ENCODE measurements around the gene CPSF4.

The CPSF4 gene

DNA sequence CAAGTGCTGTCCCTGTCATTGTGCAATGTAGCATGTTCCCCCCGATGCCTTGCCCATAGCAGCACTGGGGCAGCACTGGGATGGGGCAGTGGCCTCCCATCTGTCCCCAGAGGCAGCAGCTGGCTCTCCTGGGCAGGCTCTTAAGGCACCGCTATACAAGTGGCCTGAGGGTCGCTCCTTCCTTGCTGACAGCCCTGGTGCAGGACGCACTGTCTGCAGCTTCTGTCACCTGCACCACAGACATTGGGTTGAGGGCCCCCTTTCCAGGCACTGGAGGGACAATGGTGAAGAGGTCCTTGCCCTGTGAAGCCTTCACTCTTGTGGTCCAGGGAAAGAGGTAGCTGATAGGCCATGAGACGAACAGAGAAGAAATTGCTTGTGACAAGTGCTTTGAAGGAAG is 10.6 kb downstream of the CPSF4 start:
- no peak for DNase-seq

DNA sequence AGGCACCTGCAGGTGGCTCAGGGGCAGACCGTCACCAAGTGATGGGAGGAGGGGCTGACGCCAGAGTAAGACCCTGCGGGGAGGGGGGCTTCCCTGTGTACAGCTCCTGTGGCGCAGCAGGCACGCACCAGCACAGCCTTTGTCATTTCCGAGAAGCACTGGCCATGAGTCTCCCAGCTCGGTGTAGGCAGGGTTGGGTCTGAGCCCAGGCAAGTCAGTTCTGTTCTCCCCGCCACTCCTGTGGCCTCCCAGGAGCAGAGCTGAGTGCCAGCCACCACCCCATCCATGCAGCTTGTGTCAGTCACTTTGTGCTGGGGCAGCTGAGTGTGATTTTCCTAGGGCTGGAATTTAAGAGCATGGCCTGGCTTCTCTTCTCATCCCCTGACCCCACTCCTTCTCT is 13.2 kb downstream of the CPSF4 start:
- DNase-seq, result no peak

DNA sequence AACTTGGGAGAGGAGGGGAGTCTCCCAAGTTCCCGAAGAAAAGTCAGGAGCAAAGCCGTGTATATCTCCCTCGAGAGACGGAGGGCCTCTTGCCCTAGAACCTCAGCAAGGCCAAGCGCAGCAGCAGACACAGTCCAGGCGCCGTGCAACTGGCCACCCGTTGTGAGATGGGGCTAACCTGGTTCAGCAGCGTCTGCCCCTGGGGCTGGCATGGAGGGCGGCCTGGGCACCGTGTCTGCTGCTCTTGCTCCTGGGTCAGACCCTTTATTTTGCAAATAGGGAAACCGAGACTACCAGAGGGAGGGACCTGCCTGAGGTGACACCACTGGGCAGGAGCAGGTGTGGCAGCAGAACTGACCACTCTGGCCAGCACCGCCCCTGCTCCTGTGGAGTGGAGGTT is 13.8 kb downstream of the CPSF4 start:
- DNase-seq, result no peak

DNA sequence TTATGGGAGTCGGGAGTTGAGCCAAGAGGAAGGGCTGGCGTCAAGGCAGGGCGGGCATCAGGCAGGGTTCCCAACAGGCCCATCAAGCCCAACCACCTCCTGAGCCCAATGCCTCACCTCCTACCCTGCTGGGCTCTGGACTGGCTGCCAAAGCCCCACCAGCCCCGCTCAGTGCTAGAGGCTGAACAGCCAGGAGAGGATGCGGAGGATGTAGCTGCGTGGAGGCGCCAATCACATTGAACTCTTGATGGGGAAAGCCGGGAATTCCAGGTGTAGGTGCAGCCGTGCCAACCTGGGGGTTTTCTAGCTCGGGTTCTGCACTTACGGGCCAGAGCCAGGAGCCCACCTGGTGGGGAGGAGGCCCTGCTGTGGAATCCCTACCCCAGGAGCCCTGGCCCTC is 14.4 kb downstream of the CPSF4 start:
- no peak for DNase-seq

DNA sequence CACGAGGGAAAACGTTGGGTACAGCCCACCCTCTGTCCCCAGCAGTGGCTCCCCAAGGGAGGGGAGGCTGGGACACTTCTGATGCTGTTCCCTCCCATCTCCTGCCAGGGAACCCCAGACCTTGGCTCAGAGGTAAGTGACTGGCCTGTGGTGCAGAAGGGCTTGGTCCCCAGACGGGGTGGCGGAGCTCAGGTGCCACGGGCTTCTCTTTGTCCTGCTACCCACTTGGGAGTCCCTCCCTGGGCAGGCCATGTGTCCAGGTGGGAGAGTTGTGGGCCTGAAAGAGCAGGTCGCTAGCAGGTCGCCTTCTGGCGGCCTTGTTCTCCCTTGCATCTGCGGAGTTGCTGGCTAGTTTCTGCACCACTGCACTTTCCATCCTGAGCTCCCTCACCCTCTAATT is 17.1 kb downstream of the CPSF4 start:
- DNase-seq, result no peak

DNA sequence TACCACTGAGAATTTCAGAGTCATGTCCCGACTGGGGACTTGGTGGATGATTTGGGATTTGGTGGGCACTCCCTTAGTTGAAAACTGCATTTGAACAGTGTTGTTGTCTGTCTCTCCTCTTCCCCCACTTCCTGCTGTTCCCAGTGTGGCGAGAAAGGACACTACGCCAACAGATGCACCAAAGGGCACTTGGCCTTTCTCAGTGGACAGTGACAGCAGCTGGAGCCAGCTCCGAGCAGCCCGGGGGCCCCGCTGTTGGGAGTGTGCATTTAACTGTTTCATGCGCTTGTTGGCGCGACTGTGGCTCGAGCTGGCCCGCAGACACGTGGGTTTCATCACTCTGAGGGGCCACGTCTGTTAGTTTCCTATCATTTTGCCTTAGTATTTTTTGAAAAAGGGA is 17.5 kb downstream of the CPSF4 start:
- DNase-seq, result no peak

DNA sequence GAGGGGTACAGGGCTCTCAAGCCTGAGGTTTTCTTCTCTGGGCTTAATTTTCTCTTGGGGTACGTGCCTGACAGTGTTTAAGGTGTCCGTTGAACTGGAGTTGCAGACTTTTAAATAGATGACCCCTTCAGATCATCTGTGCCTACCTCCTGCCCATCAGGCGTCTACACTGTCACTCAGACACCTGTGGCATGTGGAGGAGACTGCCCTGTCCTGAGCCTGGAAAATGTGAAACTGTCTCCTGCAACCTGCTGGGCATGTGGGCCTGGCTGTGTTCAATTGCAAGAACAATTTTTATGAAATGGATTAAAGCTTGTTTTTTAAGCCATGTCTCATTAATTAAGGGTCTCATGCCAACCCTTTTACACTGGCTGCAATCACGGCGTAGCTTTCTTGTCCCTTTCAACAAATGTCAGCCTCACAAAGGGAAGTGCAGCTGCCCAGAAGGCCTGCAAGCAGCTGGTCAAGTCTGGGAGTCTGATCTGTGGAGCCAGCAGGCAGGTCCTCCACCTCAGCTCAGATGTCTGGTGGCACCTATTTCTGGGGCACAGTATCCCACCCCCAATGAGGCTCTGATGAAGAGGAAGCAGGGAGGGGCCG is 18.4 kb downstream of the CPSF4 start:
- no peak for DNase-seq

DNA sequence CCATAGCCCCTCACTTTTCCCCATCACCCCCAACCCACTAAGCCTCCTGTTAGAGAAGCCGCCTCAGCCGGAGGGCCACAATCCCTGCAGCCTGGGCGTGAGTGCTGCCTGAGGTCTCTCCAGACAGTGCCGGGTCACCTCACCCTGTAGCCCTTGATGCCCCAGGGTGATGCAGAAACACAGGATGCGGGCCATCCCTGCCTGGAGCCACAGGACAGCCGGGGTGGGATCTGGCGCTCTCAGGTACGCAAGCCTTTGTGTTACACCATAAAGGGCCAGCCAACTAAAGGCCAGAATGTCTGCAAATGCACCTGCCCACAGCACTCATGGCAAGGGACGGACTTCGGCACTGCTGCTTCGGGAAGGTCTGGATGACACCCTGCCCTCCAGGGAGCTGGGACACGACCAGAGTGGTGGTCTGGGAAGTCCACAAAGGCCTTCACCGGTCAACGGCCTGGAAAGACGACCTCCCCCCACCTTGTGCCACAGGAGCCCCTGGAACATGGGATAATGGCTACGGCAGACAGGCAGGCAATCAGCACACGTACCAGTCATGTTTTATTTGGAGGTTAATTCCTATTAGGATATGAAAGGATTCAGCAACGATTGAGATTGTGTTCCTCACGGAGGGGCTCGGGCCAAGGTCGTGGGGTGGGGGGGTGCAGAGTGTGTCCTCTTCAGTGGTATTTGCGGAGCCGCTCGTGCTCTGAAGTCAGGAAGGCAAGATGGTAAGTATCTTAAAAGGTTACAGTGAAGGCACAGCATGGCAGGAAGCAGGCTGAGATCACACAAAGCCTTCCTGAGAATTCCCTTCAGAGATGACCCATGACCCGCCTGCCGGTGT is 19.1 kb downstream of the CPSF4 start:
- no peak for DNase-seq

DNA sequence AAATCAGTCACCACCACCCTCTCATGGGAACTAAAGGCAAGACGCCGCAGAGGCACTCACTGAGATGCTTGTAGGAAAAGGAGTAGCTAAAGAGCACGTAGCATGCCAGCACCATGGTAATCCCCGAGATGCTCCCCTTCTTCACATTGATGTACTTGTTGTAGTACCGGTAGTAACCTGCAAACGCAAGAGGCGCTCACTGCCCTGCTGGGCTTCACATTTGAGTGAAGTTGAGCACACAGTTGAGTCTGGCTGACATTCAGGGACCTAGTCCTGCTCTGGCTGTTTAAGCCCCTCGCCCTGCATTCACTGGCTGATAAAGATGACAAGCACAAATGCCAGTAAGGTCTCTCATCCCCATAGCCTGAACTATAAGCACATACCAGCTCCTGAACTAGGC is 20.3 kb downstream of the CPSF4 start:
- DNase-seq, result peak; percentile 12

DNA sequence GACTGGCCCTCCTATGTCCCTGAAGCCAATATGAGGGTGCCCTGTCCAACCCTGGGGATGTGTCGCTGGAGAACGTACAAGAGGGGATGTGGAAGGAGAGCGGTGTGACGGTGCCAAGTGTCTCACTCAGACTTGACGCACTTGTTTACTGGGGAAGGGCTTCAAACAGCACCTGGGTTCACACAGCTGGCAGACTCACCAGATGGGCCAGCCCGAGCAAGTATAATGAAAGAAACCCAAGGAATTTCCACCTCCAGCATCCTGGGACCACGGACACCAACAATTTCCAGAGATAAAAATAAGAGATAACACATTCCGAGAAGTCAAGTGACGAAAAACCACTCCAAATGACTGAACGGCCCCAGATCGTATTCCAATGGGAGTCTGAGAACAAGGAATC is 21.9 kb downstream of the CPSF4 start:
- DNase-seq, result no peak

DNA sequence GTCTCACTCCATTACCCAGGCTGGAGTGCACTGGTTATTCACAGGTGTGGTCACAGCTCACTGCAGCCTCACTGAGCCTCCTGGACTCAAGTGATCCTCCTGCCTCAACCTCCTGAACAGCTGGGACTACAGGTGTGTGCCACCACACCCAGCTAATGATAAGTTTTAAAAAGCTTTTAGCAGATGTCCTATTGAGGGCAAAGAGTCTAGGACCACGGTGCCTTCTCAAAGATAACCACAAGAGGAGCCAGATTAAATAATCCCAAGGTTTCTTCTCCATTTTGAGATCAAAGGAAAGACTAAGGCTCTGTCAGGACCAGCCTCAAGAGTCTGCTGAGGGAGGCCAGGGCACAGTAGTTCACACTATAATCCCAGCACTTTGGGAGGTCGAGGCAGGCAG is 22.5 kb downstream of the CPSF4 start:
- DNase-seq, result no peak

DNA sequence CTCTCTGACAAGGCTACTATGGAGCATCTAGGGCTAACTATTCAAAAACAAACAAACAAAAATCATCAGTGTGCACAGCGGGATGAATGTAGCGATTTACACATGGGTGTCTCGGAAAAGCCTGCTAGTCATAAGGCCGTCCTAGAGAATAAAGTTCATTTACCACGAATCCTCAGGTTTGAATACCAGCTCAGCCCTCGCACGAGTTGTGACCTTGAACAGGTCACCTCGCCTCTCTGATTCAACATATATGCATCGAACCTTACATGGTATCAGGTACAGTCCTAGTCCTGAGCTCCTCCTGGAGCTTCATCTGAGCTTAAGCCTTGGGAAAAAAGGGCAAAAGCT is 26.7 kb downstream of the CPSF4 start:
- no peak for DNase-seq

DNA sequence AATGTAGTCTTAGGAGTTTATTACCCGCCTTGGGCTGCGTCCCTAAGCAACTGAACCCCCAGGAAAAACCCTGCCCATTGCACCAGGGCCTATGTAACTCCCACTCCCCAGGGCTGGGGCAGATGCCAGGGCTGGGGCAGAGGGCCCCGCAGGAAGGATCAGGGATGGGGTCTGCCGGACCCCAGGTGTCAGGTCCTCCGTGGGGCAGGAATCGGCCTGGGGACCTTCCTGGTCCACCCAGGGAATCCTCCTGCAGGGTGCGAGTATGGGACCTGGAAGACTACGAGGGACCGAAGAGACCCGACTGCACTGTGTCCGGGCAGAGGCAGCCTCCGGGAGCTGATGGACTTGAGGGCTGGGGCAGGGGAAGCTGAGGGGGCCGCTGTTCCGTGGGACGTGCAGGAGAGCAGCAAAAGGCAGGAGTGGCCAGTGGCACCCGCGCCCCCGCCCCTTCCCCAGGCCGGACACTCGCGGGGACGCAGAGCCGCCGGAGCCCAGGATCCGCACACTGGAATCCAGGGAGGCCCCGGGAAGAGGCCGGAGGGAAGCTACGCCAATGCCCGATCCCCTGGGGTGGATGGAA is 29.7 kb downstream of the CPSF4 start:
- DNase-seq, result no peak

DNA sequence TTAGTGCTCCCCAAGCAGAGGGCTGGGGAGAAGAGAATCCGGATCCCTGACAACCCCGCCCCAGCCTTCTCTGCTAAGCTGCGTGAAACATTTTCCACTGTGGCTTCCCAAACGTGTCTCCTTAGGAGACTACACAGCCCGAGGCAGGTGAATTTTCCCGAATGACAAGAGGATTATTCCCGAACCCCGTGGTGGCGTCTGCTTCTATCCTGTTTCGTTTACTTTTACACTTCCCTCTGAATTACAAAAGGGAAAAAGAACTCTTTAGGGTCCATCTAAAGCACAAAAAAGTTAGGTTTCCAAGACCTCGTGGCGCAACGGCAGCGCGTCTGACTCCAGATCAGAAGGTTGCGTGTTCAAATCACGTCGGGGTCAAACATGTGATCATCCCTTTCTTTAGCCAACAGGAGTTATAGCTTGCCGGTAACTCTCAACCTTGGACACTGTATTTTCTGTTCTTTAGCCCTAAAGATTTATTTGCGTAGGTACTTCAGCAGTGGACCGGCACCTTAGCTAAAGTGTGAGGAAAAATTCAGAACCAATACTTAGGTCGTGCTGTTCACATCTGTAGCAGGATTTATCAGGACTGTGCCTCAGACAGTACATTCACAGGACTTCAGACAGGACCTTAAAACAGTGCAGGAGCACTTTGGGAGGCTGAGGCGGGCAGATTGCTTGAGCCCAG is 30.8 kb downstream of the CPSF4 start:
- no peak for DNase-seq

DNA sequence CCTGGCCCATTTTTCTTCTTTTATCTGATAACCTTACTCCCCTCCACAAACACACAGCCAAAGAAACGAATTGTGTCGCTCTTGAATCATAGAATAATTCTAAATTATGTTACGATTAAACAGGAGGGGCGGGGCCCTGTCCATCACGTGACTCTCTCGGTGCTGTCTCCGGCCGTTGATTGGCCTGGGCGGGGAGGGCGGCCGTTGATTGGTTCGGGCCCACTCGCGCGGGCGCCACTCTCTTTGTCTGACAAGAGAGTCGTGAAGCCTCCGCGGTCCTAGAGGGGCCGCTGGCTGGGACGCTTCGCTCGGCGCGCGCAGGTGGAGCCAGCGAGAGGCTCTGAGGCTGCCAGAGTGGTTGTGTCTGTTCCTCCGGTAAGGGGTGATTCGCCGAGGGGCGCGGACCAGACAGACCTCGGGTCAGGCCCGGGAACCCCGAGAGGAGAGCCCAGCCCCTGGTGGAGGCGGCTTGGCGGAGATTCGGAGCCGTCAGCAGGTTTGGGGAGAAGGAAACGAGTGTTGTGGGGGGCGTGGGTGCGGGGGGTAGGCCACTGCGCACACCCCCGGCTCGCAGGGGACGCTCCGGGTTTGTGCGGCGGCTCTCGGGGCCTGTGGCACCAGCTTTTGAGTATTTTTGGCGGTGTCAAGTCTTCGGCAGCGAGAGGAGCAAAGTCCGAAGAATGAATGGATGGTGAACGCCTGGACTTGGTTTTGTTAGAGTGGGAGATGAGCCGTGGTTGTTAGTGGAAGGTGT is 34.0 kb downstream of the CPSF4 start, which contains the start of gene ZNF789:
TSS of gene ZNF789 (plus strand) at position 330 of the 754 bp plus-strand sequence. CDS start 3,567 bp downstream, outside the sequence.
- DNase-seq, result peak; percentile 95

DNA sequence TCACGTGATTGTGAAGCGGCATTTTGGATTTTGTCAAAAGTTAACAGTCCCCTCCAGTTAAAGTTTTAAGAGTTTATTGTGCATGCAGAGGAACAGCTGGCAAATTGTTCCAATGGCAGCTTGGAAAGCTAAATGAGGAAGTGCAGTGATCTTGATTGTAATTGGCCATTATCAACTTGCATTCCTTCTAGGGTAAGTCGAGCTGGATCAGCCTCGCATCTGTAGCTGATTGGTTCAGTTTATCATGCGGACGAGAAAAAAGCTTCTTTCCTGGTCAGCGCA is 34.5 kb downstream of the CPSF4 start:
- no peak for DNase-seq

DNA sequence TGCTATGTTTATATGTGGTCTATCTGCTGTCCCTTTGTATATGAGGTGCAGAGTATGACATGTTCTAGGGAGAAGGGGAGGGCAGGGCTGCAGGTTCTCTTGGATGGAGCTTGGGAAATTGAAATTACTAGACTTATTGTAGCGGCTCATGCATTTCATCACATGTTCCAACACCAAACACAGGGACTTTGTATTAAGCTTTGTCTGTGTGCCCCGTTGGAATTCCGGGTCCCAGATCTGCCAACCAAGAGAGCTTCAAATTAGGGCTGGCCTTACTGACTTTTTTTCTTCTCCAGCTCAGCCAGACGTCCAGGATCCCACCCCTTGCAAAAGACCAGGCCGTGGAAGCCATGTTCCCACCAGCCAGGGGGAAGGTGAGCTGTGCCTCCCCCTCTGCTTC is 37.4 kb downstream of the CPSF4 start:
- no peak for DNase-seq

DNA sequence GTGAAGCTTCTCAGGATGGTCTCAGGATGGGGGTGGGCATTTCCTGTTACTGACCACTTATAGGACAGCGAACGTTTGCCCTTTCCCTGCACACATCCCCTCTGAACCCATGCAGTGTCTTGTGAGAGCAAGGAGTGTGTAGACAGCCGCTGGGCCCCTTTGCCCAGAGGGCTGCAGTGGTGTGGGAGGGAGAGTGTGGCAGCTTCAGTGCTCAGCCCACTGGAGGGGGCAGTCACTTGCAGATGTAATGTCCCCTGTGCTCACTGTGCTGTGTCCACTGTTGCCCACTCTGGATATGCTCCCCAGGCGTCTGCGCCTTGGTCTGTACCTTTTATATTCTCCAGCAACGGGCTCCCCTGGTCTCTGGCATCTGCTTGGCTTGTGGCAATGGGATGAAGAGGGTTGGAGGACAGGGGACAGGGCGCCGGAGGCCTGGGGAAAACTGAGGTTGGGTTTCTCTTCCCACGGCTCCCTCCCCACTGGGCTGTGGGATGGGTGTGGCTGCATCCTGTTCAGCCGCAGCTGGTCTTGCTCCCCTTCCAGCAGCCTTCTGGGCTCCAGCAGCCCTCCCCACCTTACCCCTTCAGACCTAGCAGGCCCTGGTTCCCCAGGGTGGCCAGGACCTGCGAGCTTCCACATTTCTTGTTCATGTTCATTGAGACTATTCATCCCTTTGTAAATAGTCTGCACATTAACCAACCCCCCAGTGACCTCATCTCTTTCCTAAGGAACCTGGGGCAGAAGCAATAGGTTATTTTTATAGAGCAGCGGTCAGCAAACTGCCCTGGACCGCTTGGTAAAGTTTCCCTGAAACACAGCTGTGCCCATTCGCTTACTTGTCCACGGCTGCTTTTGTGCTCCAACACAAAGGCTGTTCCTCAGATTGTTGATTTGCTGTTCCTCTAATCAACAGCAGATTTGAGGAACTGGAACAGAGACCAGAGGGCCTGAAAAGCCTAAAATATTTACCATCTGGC is 40.0 kb downstream of the CPSF4 start:
- no peak for DNase-seq

DNA sequence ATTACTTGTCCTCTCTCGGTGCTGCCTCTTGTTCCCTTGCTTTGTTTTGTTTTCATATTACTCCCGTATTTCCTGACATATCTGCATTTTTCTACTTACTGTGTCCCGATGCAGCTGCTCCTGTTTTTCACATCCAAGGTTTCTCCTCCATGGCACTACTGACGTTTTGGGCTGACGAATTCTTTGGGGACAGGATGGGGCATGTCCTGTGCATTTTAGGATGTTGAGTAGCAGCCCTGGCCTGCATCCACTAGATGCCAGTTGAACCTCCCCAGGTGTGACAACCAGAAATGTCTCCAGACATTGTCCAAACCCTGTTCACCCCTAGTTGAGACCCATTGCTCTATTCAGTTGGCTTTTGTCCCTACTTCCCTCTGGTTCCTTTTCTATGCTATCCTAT is 46.4 kb downstream of the CPSF4 start:
- no peak for DNase-seq

DNA sequence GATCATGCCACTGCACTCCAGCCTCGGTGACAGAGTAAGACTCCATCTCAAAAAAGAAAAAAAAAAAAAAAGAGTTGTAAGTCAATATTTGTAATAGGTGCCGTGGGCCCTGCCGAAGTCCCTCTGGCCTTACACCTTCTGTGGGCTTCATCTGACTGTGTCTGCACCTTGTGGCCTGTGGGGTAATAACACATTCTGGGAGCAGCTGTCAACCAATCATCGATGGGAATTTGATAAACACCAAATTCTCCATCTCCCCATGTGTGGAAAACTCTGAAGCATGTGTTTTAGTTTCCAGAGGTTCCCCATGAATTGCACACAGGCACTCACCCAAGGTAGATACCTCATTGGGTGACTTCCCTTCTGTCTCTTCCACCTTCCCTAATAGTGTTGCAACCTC is 50.5 kb downstream of the CPSF4 start:
- no peak for DNase-seq

DNA sequence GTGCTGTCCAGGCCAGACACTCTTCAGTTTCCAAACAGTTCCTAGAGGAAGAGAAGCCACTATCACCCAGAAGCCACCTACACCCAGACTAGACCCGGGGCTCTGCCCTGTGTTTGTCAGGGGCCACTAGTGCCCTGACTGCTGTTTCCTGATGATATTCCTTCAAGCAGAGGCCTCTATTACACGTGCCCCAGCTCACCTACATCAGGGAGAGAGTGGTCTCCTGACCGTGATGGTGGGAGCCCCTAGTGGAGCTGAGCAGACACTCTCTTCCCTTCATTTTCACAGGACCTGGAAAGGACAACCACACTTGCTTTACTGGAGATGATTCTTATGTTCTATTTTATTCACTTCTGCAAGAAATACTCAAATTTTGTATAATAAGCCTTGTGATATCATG is 52.1 kb downstream of the CPSF4 start:
- no peak for DNase-seq

DNA sequence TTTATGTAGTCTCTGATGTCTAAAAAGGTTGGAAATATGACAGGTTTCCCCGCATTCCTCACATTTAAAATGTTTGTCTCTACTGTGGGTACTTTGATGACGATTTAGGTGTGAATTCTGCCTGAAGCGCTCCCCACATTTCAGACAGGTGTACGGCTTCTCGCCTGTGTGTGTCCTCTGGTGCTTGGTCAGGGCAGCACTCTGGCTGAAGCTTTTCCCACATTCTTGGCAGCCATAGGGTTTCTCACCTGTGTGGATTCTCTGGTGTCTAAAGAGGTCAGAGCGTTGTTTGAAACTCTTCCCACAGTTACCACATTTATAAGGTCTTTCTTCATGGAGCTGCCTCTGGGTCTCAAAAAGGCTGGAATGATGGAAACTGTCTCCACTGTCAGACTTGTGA is 55.1 kb downstream of the CPSF4 start:
- no peak for DNase-seq
